ENCODE data around the gene C1S.

DNA sequence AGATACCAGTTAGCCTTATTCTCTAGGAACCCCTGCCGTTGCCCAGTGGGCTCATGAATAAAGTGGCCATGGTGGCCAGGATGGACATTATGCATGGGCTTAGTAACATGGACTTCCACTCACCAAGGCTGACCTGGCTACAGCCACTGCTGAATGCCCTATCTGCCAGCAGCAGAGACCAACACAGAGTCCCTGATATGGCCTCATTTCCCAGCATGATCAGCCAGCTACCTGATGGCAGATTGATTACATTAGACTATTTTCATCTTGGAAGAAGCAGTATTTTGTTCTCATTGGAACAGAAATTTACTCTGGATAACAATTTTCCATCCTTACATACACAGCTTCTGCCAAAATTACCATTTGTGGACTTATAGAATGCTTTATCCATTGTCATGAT lies 26.1 kb upstream of the C1S start:
- TF ChIP-seq, protein P1, sequence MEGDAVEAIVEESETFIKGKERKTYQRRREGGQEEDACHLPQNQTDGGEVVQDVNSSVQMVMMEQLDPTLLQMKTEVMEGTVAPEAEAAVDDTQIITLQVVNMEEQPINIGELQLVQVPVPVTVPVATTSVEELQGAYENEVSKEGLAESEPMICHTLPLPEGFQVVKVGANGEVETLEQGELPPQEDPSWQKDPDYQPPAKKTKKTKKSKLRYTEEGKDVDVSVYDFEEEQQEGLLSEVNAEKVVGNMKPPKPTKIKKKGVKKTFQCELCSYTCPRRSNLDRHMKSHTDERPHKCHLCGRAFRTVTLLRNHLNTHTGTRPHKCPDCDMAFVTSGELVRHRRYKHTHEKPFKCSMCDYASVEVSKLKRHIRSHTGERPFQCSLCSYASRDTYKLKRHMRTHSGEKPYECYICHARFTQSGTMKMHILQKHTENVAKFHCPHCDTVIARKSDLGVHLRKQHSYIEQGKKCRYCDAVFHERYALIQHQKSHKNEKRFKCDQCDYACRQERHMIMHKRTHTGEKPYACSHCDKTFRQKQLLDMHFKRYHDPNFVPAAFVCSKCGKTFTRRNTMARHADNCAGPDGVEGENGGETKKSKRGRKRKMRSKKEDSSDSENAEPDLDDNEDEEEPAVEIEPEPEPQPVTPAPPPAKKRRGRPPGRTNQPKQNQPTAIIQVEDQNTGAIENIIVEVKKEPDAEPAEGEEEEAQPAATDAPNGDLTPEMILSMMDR (IDR thresholded peaks at IDR 0.05; ENCODE audit: low read length), result no peak
- TF ChIP-seq EZH2 (optimal IDR thresholded peaks at IDR 0.05; ENCODE audit: low read depth, low read length), result no peak
